Non-pigmented ciliary epithelial cell (primary cell): ENCODE measurements around the gene FAM174C.

ENCODE experiments used
- DNase-seq: peaks from one replicate; pipeline ENCODE4 v3.0.0-alpha.2; 2010; ENCODE audit warnings: low read depth

The FAM174C gene

DNA sequence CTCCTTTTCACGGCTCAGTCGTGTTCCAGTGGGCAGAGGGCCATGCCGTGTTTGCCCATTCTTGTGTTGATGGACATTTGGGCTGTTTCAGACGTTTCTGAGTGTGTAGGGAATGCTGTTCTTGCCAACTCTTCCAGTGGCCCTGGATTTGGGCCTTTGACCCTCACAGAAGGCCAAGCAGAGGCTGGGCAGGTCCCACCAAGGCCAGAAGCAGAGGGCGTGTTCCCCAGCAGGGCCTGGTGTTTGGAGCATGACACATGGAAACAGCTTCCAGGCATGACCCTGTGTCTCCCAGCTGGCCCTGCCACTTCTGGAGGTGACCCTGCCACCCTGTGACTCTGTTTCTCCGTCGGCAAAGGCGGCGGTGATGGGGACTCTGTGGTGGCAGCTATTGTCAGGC, 46.2 kb downstream of the FAM174C start:
- DNase-seq, result no peak

DNA sequence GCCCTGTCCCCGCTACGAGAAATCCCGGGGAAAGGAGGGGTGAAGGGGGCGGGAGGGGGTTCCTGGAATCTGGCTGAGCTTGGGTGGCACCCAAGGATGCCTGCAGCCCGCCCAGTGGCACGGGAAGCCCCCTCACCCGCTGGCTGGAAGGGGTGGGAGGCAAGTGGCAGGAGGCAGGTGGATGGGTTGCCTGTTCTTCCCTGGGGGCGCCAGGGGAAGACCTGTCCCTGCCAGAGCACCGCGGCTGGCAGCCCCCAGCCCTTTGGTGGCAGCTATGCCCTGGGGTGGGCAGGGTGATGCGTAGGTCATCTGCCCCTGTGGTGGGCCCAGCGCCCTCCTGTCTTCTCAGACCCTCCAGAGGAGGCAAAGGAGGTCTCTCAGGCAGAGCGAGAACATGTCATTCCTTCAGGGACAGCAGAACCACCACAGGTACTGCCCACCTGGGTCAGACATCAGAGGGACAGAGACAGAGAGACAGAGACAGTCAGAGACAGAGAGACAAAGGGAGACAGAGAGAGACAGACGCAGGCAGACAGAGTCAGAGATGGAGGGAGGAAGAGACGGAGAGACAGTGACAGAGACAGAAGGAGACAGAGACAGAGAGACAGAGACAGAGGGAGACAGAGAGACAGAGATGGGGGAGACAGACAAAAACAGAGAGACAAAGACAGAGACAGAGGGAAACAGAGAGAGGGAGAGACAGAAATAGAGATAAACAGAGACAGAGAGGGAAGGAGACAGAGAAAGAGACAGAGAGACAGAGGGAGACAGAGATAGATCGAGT, 47.1 kb downstream of the FAM174C start:
- DNase-seq, result no peak

- DNase-seq, result no peak
Measured at GRCh38 chr19:1324249-1324805, 49.0 kb downstream of the FAM174C start.

GRCh38 chr19:1324806-1325567, 49.7 kb downstream of the FAM174C start:
- peak; percentile 8 for DNase-seq

GRCh38 chr19:1325568-1326294, 50.4 kb downstream of the FAM174C start:
- no peak for DNase-seq

DNA sequence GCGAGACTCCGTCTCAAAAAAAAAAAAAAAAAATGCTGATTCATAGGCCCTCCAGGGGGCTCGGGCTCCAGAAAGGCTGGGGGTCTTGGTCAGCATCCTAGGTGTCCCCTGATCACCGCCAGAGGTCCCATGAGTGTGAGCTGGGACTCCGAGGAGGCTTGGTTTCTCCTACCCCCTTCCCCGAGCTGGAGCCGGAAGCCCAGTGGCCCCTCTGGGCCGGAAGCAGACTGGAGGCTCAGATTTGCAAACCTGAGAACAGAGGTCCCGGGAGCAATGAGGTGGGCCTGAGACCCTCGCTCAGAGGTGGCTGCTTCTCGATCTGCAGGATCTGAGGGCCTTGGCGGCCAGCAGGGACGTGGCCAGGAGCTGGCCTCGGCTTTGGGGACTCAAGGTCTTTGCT, 51.8 kb downstream of the FAM174C start:
- no peak for DNase-seq
